GM12878 (cell line): Measurements from ENCODE around the gene NUDT5. TPM values are rescaled to one million over a fixed set of nuclear protein-coding genes. Genes with fewer than 3 reads are reported as not detected.

Experiments
- ATAC-seq: fragments of 200-7000 bp; cut with Tn5 transposase; 3 replicates; pipeline ENCODE4 v1.9.1; 2020; ENCODE audit warnings: mild to moderate bottlenecking, moderate library complexity
- BruUV-seq: library from RNA; stranded (reverse); fragments of 400-500 nt; replicated peaks from 2 replicates; lab custom pipeline; 2021; lab: Mats Ljungman, UMichigan
- CTCF ChIA-PET: fragments of 300-600 bp; sonication (Branson Sonifier 250); formaldehyde crosslinking; extraction: SDS; loops from one replicate; lab custom pipeline; 2021; ENCODE audit warnings: inconsistent platforms; lab: Yijun Ruan, JAX
- POLR2A ChIA-PET: fragments of 350-600 bp; formaldehyde crosslinking; extraction: SDS; loops from one replicate; lab custom pipeline; 2021; ENCODE audit warnings: inconsistent platforms; lab: Charles Lee
- RAD21 ChIA-PET: fragments of 300-600 bp; sonication (Branson Sonifier 250); formaldehyde crosslinking; loops from one replicate; lab custom pipeline; 2023; ENCODE audit warnings: antibody characterized with exemption; ENCODE audit not compliant: unreplicated experiment; lab: Charles Lee
- SMC1A ChIA-PET: fragments of 300-600 bp; sonication (Branson Sonifier 250); formaldehyde crosslinking; loops from one replicate; lab custom pipeline; 2023; ENCODE audit not compliant: unreplicated experiment, uncharacterized antibody; lab: Charles Lee
- DNase-seq: peaks from one replicate; pipeline ENCODE4 v3.0.0-alpha.2; 2011; ENCODE audit warnings: low read depth, low spot score
- FAIRE-seq: peaks from 3 replicates; lab custom pipeline; 2011; peaks lifted over from hg19 to GRCh38; lab: Jason Lieb, UNC
- H2AFZ ChIP-seq: 2 replicates; pipeline ENCODE4 v1.6.0; 2011; ENCODE audit warnings: low read depth, low read length, control low read depth; ENCODE audit not compliant: control insufficient read depth
- H3K27ac ChIP-seq: 2 replicates; pipeline ENCODE4 v1.5.1; 2011; ENCODE audit warnings: control low read depth; ENCODE audit not compliant: control insufficient read depth, insufficient read depth
- H3K27me3 ChIP-seq, 2 experiments: replicated peaks in 1 of 2; 2 replicates each; pipeline versions ENCODE4 v1.6.0 to v1.6.1; 2011; ENCODE audit warnings: low read length in 1 of 2; ENCODE audit not compliant: control insufficient read depth in 2 of 2, insufficient read depth in 2 of 2
- H3K36me3 ChIP-seq, 2 experiments: 2 replicates each; pipeline ENCODE4 v1.5.1; 2011; ENCODE audit warnings: low read length in 1 of 2; ENCODE audit not compliant: control insufficient read depth in 2 of 2, insufficient read depth in 2 of 2
- H3K4me1 ChIP-seq: 2 replicates; pipeline ENCODE4 v1.6.1; 2011; ENCODE audit warnings: mild to moderate bottlenecking, low read length, moderate library complexity, mixed read lengths; ENCODE audit not compliant: control insufficient read depth, insufficient read depth
- H3K4me2 ChIP-seq: 2 replicates; pipeline ENCODE4 v1.6.0; 2011; ENCODE audit warnings: control low read depth; ENCODE audit not compliant: control insufficient read depth, insufficient read depth
- H3K4me3 ChIP-seq: fragments of 200-600 bp; sonication (generic); 2 replicates; pipeline ENCODE4 v1.5.1; 2016
- H3K79me2 ChIP-seq: 2 replicates; pipeline ENCODE4 v1.6.0; 2011; ENCODE audit warnings: low read length; ENCODE audit not compliant: control insufficient read depth, insufficient read depth
- H3K9ac ChIP-seq: 2 replicates; pipeline ENCODE4 v1.8.0; 2011; ENCODE audit warnings: low read length, control low read depth, mixed read lengths; ENCODE audit not compliant: control insufficient read depth, insufficient read depth
- H3K9me3 ChIP-seq: replicated peaks from 3 replicates; pipeline ENCODE4 v1.5.1; 2011; ENCODE audit warnings: mild to moderate bottlenecking, low read length; ENCODE audit not compliant: control insufficient read depth, insufficient read depth
- H4K20me1 ChIP-seq: 2 replicates; pipeline ENCODE4 v1.6.0; 2011; ENCODE audit not compliant: control insufficient read depth, insufficient read depth
- BMI1 ChIP-seq: fragments of 450-650 bp; IDR thresholded peaks from 2 replicates; pipeline ENCODE4 v1.6.1; 2016; ENCODE audit warnings: mild to moderate bottlenecking, moderate library complexity, borderline replicate concordance
- KAT2A ChIP-seq: conservative IDR thresholded peaks from 2 replicates; pipeline ENCODE4 v1.6.1; 2011; ENCODE audit warnings: low read depth, low read length; ENCODE audit not compliant: control insufficient read depth
- MYC ChIP-seq: IDR thresholded peaks from 2 replicates; pipeline ENCODE4 v1.6.1; 2011; ENCODE audit warnings: mild to moderate bottlenecking, low read length, moderate library complexity, inconsistent platforms; ENCODE audit not compliant: insufficient read depth, insufficient replicate concordance, insufficient read length, severe bottlenecking
- POLR2A ChIP-seq: IDR thresholded peaks from 2 replicates; pipeline ENCODE4 v1.6.1; 2011; ENCODE audit warnings: low read depth, mild to moderate bottlenecking, low read length
- RUNX3 ChIP-seq: IDR thresholded peaks from 2 replicates; pipeline ENCODE4 v1.6.1; 2012; ENCODE audit warnings: low read length, inconsistent platforms
- SIX5 ChIP-seq: IDR thresholded peaks from 2 replicates; pipeline ENCODE4 v1.6.1; 2011; ENCODE audit warnings: mild to moderate bottlenecking, low read depth, low read length, moderate library complexity; ENCODE audit not compliant: severe bottlenecking
- STAT3 ChIP-seq: IDR thresholded peaks from 2 replicates; pipeline ENCODE4 v1.6.1; 2011; ENCODE audit warnings: low read depth, low read length, improper control_type of control experiment
- ZBTB33 ChIP-seq: fragments of 450-650 bp; IDR thresholded peaks from 2 replicates; pipeline ENCODE4 v1.6.1; 2017; ENCODE audit warnings: mild to moderate bottlenecking
- WGBS: methylation state at CpG from one replicate; pipeline ENCODE4 v1.1.6; 2016; ENCODE audit warnings: low lambda C conversion rate; ENCODE audit not compliant: insufficient replicate concordance, insufficient coverage; ENCODE audit errors: missing lambda C conversion rate; 5-methylcytosine and 5-hydroxymethylcytosine counted together
- in situ Hi-C: fragments of 300-500 bp; cut with MboI; formaldehyde crosslinking; loops from 9 replicates; pipeline ENCODE4 v1.14.3; 2018; ENCODE audit warnings: mixed read lengths
- intact Hi-C: fragments of 100-400 bp; cut with micrococcal nuclease; formaldehyde crosslinking; loops from one replicate; pipeline ENCODE4 v1.14.2; 2022; ENCODE audit not compliant: unreplicated experiment
- polyA plus RNA-seq, 11 experiments: library from polyadenylated mRNA; depleted of rRNA in 4 of 11; unstranded in 6 of 11; stranded (reverse) in 5 of 11; fragments of >200 nt; fragmentation: Nextera tagmentation in 4 of 11; fragmentation: Illumina TruSeq in 1 of 11; extraction: Ambion mirVana in 4 of 11; extraction: Trizol in 1 of 11; gene quantifications; 1 replicate in 1 of 11; 2 replicates in 10 of 11; pipeline versions ENCODE4 v1.2.1 to v1.2.3, GENCODE V29; 2011 to 2016; ENCODE audit warnings: inconsistent platforms in 2 of 11, missing spikeins in 2 of 11, low read depth in 1 of 11
- total RNA-seq, 4 experiments: library from RNA; depleted of rRNA in 3 of 4; stranded (reverse); fragments of >200 nt in 3 of 4; fragmentation: Illumina TruSeq in 1 of 4; extraction: Trizol in 1 of 4; gene quantifications; 2 replicates each; pipeline versions ENCODE4 v1.2.1 to v1.2.3, GENCODE V29; 2013 to 2021

NUDT5 gene
- total and polyA plus RNA-seq, 10 of the 15 experiments (the other 5 are each of a cell fraction or from before 2014, with no cell fraction given): 74.1 to 345 (median 153) TPM

GRCh38 chr10:12213621-12214020, 17.9 kb upstream of the NUDT5 start:
- Histone ChIP-seq H3K4me1 (no peaks in the 10 kb centered on the region), H2AFZ (no peak overlapping the region), H3K79me2 (peaks cover 5% of the 10 kb centered on the region), H4K20me1 (no peaks in the 10 kb centered on the region), H3K9me3 (no peaks in the 10 kb centered on the region), H3K27me3 (no peaks in the 10 kb centered on the region), H3K9ac (no peak overlapping the region), H3K4me2 (no peak overlapping the region), H3K4me3 (no peak overlapping the region), H3K36me3 (peaks cover 7 to 35% of the 10 kb centered on the region in 2 experiments), H3K27ac (no peak overlapping the region)
- FAIRE-seq (no peak), DNase-seq (no peak), ATAC-seq (no peak)
- intact Hi-C loops: loop anchor here (1.0 to 2.0 kb wide), 2 partner anchors 443 to 498 kb away; no protein-coding TSS in a partner anchor
- BruUV-seq: no TSS peak
- in situ Hi-C loops: loop anchor here (10.0 kb wide), 1 partner anchor 691 kb away; no protein-coding TSS in a partner anchor
- ChIA-PET POLR2A (interaction anchor here (0.5 kb wide), 2 partner anchors 14 to 488 kb away, joined by 3 to 4 read pairs; no protein-coding TSS in a partner anchor), CTCF (interaction anchor here (0.8 to 6.9 kb wide), 16 partner anchors 11 to 693 kb away, joined by 3 to 130 read pairs (median 10); partner anchors contain the start of genes CDC123 and NUDT5), SMC1A (interaction anchor here (0.7 to 5.8 kb wide), 13 partner anchors 12 to 688 kb away, joined by 3 to 59 read pairs (median 7); no protein-coding TSS in a partner anchor), RAD21 (interaction anchor here (0.7 to 3.6 kb wide), 5 partner anchors 18 to 688 kb away, joined by 3 to 38 read pairs (median 12); partner anchors contain the start of genes CDC123 and NUDT5)
- no peak for TF ChIP-seq BMI1
- no peak for TF ChIP-seq POLR2A
- TF ChIP-seq ZBTB33: no peak
- no peak for TF ChIP-seq RUNX3
- TF ChIP-seq KAT2A: no peak
- TF ChIP-seq SIX5: no peak
- TF ChIP-seq STAT3: no peak
- no peak for TF ChIP-seq MYC
- WGBS: 59% methylated on average over 3 of the region's 3 CpGs
